ENCODE results near the gene FAHD2B.
"Not testable (repeated sequence)": the region's sequence is repeated elsewhere in the genome, so short reads cannot be mapped to it uniquely, and the experiment has no call there.

- not testable (repeated sequence) for TF ChIP-seq EZH2phosphoT487 (conservative IDR thresholded peaks at IDR 0.05; ENCODE audit: low read length); CTCF (IDR thresholded peaks at IDR 0.05; ENCODE audit: insufficient read depth, low read length, poor library complexity, severe bottlenecking)
Observed at GRCh38 chr2:97113050-97113881, 18.6 kb upstream of the FAHD2B start, which contains the start of gene ANKRD36.

Measured in SU-DHL-6 (cell line).